Measurements from ENCODE around the gene FCHSD2.

GRCh38 chr11:73047773-73048371, 94.2 kb downstream of the FCHSD2 start:
- TF ChIP-seq SUZ12 (IDR thresholded peaks at IDR 0.05): no peak
- TF ChIP-seq SP1 (IDR thresholded peaks at IDR 0.05): no peak
- TF ChIP-seq NFRKB (IDR thresholded peaks at IDR 0.05): no peak
- TF ChIP-seq ARNT (IDR thresholded peaks at IDR 0.05): no peak
- TF ChIP-seq PKNOX1 (IDR thresholded peaks at IDR 0.05): no peak
- no peak for TF ChIP-seq TARDBP (IDR thresholded peaks at IDR 0.05)
- TF ChIP-seq BHLHE40 (IDR thresholded peaks at IDR 0.05; ENCODE audit: borderline replicate concordance): no peak
